ENCODE data around the gene CXorf58.
"Not testable (repeated sequence)": the region's sequence is repeated elsewhere in the genome, so short reads cannot be mapped to it uniquely, and the experiment has no call there.

CXorf58 gene, protein sequence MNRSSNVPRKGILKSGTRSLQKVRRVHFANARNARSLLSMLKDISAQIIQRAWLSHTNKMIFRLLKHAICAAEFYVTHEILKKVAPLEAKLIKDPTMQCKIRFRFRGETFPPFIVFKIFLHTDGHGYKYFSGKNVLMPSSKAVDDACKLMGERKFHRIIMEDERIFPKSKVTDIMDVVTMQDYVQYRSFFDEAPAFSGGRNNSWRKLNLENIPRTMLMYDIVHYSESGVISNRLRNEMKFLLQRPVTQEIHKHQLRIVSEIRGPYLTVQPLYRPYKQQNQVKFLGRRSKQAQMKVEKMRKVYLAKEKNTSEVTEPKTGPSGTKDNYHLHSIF

DNA sequence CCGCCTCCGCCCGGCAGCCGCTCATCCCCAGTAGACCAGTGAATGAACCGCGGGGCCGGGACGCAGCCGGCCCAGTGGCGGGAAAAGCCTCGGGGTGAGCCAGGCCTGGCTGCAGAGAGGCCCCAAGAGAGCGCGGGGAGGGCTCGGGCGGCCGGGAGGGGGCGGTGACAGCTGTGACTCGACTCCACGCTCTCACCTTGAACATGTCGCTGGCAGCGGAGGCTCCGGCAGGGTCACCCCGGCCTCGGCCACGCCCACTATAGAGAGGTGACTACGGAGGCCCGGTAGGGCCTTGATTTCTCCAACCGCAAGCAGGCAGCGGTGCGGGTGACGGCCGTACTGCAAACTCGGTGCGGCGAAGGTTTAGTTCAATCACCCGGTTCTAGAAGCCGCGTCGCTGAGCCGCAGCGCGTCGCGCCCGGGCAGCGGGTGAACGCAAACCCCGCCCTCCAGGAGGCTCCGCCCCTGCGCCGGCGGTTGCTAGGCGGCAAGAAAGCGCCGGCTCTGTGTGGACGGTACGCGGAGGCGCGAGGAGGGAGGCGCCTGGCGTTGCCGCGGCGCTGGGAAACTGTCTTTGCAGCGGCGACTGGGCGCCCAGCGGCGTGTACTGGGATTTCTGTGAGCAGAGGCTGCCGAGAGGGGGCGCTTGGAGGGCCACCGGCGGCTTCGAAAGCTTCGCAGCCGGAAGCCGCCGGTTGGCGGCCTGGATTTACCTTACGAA, at the start of gene CXorf58, which contains the start of gene APOO:
Gene CXorf58, plus strand, starts transcription at position 509 of the 721 bp plus-strand sequence. CDS start 2,297 bp downstream, outside the sequence.
Gene APOO, minus strand, starts transcription at position 441 of the 721 bp plus-strand sequence. Its CDS starts 236 bp downstream, at position 205.
- DNase-seq (ENCODE audit: low read depth, low spot score) = peak; percentile 70

DNA sequence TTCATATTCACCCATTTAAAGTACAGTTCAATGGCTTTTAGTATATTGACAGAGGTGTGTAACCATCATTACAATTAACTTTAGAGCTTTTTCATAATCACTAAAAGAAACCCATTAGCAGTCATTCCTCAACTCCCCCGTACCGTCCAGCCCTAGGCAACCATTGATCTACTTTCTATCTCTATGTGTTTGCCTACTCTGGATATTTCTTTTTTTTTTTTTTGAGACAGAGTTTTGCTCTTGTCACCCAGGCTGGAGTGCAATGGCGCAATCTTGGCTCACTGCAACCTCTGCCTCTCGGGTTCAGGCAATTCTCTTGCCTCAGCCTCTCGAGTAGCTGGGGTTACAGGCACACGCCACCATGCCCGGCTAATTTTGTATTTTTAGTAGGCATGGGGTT, 48.6 kb upstream of the CXorf58 start:
- not testable (repeated sequence) for DNase-seq (ENCODE audit: low read depth, low spot score)

DNA sequence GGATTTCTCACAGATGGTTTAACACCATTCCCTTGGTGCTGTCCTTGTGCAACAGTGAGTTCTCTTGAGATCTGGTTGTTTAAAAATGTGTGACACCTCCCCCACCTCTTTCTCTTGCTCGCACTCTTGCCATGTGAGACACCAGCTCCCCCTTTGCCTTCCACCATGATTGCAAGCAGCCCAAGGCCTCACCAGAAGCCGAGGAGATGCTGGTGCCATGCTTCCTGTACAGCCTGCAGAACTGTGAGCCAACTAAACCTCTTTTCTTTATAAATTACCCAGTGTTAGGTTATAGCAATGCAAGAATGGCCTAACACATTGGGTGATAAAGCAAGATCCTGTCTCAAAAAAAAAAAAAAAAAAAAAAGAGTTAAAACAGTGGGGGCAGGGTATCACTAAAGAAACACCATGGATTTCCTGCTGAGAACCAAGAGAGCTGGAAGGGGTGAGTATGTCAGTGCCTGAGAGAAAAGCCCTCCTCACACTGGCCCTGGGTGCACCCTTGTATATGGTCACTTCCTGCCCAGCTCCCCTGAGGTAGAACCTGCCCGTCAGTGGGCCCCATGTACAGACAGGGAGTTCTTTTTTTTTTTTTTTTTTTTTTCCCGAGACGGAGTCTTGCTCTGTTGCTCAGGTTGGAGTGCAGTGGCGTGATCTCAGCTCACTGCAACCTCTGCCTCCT, 46.5 kb upstream of the CXorf58 start:
- no peak for DNase-seq (ENCODE audit: low read depth, low spot score)

DNA sequence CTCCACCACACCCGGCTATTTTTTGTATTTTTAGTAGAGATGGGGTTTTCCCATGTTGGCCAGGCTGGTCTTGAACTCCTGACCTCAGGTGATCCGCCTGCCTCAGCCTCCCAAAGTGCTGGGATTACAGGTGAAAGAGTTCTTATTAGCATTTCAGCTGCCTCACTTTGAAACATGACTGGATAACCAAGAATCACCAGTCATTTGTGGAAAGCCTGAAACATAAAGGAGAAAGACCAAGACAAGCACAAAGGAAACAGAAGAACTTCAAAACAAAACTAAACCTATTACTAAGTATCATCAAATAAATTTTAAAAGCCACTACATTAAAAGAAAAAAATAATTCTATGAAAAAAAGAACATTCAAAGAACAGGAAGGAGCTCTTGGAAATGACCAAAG, 45.9 kb upstream of the CXorf58 start:
- not testable (repeated sequence) for DNase-seq (ENCODE audit: low read depth, low spot score)

DNA sequence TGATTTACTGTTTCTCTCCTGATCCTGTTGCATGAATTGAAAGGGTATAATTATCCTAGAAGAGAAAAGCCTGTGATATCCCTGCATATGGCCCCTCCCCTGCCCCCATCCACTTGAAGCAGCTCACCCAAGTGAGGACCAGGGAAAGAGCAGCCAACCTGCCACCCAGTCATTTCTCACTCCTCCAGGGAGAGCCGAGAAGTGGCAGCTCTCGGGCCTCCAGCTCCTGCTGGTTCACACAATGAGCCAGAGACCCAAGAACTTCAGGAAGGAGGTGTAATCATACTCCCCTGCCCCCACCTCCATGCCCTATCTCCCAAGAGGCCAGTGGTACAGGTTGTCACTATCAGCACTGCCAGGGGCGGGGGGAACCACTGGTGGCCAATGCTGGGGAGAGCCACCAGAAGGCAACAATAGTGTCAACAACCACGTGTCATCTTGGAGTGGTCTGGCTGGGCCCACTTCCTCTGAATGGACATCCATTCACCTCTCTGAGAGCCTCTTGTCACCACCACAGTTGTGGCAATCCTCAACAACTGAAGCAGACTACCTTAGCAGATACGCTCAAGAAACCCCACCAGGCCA, 43.0 kb upstream of the CXorf58 start:
- no peak for DNase-seq (ENCODE audit: low read depth, low spot score)

DNA sequence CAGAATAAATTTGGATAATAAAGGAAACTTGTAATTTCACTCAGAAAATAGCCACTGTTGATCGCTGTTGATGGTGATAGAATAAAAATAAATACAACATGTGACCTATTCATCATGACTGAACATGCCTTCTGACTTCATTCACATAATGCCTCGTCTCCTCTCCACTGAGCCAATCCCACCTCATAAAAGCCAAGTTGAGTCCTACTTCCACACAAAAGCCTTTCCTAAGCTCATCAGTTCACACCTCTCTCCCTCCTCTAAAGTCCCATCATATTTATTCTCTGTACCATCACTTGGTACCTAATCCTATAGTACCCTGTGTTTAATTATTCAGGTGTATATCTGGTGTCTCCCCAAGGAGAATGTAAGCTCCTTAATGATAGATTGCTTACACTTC, 37.8 kb upstream of the CXorf58 start:
- DNase-seq (ENCODE audit: low read depth, low spot score) = no peak

DNA sequence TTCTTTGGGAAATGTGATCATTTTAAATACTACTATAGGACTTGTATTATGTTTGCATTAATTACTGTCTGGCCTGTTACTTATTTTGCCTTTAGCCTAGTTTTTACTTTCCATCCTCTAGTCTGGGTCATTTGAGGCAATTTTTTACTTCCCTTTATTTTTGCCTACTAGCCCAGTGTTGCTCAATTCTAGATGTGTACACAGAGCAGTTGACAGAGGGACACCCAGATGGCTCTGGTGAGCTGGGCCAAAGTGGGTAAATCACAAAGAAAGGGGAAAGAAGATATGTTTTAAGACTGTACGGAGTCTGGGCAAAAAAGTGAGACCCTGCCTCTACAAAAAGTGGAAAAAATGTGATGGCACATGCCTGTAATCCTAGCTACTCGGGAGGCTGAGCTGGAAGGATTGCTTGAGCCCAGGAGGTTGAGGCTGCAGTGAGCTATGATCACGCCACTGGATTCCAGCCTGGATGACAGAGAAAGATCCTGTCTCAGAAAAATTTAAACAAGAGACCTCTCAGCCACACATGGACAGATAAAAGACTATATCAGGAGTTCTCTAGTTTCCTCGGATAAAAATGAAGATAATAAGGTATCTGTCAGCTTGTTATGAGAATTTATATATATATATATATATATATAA, 35.8 kb upstream of the CXorf58 start:
- DNase-seq (ENCODE audit: low read depth, low spot score) = no peak

DNA sequence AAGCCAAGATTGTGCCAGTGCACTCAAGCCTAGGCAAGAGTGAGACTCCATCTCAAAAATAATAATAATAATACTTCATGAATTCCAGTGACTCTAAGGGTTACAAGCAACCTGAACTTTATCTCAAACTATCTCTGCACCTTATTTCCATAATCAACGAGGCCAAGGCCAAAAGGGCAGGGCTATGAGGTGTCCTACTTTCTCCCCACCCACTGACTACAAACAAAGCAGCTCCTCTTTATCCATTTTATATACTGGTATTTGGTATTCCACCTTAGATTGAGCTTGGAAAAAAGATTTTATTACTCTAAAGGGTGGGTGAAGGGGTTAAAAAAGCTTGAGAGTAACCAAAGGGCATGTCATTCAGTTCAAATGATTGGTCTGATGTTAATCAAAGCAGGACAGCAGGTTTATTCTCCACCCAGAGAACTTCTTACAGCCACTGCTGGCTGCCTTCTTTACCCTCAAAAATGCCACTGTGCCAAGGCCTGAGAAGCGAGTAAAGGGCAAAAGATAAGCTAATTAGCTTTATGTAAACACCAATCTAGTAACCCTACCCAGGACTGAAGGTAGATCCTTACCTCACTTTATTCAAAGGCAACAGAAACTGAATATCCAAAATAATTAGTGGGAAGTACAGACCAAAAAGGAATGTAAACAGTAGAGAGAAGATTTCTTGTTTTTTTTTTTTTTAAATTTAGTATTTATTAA, 28.3 kb upstream of the CXorf58 start:
- no peak for DNase-seq (ENCODE audit: low read depth, low spot score)

DNA sequence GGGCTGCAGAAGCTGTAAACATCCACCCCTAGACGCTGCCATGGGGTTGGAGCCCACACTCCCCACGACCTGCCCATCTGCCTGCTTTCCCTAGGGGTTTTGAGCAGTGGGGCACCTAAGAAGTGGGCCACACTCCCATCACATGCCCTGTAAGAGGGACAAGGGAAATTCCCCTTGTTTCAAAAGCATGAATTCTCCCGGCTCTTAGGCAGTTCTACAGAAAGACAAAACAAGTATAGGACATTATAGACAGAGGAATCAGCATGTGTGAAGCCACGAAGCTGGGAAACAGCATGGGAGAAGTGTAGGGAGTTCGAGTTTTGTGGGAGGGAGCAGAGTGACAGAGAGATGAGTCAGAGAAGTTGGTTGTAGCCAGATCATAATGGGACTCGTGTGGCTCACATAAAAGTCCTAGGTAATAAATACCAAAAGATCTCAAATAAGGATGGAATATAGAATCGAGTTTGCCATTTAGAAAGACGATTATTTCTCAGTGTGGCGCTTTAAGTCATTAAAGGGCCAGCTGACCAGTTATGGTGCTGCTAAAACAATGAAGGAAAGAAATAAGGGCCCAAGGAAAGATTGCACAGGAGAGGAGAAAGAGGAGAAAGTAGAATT, 24.0 kb upstream of the CXorf58 start:
- no peak for DNase-seq (ENCODE audit: low read depth, low spot score)

DNA sequence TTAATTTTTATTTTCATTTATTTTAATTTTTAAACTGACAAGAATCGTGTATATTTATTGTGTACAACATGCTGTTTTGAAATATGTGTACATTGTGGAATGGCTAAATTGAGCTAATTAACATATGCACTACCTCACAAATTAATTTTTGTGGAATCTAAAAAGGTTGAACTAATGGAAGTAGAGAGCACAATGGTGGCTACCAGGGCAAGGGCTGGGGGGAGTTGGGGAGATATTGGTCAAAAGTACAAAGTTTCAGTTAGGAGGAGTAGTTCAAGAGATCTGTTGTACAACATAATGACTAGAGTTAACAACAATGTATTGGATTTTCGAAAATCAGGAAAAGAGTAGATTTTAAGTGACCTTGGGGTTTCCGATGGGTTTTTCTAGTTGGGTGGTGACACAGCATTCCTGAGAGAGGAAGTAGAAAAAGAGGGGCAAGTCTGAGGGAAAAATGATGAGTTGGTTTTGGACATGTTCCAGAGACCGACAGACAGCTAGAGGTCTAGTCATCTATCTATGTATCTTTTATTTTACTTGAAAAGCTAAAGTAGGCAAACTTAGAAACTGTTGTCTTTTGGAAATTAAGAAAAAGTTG, 23.3 kb upstream of the CXorf58 start:
- no peak for DNase-seq (ENCODE audit: low read depth, low spot score)

DNA sequence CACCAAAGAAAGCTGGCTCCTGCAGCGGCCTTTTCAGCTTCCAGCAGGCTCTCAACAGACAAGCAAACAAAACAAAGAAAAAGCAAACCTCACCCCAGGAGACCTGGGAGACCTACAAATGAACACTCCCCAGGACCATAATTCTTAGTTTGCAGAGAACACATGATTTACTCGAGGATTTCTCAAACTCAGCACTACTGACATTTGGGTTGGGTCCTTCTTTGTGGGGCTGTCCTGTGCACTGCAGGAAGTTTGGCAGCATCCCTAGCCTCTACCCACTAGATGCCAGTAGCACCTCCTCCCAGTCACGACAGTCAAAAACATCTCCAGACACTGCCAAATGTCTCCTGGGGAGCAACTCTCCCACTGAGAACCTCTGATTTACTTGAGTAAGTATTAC, 22.0 kb upstream of the CXorf58 start:
- no peak for DNase-seq (ENCODE audit: low read depth, low spot score)

DNA sequence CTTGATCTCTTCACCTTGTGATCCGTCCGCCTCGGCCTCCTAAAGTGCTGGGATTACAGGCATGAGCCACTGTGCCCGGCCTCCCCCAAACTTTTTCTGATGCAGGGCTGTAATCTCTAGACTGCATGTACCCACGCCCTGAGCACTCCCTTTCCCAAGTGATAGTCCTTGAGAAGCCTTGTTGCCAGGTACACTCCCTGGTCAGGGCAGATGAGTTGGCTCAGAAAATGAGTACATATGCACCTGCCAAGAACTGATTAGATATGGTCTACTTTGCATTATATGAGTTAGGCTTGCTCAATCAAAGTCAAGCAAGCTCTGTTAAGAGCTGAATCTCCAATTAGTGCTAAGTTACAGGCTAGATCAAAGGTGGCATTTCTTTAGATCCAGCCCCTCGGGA, 20.4 kb upstream of the CXorf58 start:
- no peak for DNase-seq (ENCODE audit: low read depth, low spot score)

DNA sequence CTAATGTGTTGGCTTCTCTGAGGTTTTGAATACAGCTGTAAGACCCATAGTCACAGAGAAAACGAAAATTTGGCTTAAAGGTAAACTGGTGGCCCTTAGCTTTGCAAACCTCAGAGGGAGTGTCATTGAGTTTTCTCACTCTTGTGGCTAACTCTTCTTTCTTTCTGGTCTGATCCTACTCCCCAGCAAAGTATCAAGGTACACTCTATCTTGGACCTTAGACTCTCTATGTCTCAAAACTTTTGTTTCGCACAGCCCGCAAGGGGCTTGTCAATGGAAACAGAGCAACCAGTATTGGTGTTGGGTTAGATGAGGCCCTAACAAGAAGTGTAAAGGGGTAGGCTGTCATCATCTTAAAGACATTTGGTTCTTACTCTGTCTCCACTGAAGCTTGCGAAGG, 19.9 kb upstream of the CXorf58 start:
- no peak for DNase-seq (ENCODE audit: low read depth, low spot score)

DNA sequence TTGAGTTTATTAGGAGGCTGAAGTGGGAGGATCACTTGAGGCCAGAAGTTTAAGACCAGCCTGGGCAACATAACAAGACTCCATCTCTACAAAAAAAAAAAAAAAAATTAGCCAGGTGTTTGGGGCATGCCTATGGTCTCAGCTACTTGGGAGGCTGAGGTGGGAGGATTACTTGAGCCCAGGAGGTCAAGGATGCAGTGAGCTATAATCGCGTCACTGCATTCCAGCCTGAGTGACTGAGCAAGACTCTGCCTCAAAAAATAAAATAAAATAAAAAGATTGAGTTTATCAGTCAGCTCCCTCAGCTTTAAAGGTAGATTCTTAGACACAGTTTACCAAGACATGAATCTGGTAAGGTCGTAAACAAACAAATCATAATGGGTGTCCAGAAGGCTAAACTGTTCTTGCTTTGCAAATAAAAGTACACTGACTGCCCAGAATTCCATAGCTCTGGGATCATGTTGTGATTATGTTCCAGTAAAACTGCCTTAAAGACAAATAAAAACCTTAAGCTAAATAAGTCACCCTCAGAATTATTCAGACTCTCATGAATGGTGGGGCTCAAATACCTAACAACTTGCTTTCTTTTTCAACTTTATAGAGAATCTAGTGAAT, 18.8 kb upstream of the CXorf58 start:
- DNase-seq (ENCODE audit: low read depth, low spot score) = no peak

DNA sequence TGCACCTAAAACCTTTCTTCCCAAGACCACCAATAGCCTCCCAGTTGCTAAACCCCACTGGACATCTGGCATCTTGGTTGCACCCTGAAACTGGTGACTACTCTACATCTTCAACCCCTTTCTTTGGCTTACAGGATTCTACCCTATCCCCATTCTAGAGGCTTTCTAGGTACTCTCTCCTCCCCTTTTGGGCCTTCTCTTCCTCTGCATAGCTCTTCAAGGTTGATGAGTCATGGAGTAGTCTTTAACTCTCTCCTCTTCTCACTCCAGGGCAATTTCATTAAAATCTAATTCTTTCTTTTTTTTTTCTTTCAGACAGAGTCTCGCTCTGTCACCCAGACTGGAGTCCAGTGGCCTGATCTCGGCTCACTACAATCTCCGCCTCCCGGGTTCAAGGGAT, 16.9 kb upstream of the CXorf58 start:
- DNase-seq (ENCODE audit: low read depth, low spot score) = no peak

DNA sequence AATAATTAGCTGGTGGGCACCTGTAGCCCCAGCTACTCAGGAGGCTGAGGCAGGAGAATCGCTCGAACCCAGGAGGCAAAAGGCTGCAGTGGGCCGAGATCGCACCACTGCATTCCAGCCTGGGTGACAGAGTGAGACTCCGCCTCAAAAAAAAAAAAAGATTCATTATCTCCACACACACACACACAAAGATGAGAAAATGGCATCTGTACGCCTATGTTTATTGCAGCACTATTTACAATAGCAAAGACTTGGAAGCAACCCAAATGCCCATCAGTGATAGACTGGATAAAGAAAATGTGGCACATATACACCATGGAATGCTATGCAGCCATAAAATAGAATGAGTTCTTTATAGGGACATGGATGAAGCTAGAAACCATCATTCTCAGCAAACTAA, 12.8 kb upstream of the CXorf58 start:
- not testable (repeated sequence) for DNase-seq (ENCODE audit: low read depth, low spot score)

DNA sequence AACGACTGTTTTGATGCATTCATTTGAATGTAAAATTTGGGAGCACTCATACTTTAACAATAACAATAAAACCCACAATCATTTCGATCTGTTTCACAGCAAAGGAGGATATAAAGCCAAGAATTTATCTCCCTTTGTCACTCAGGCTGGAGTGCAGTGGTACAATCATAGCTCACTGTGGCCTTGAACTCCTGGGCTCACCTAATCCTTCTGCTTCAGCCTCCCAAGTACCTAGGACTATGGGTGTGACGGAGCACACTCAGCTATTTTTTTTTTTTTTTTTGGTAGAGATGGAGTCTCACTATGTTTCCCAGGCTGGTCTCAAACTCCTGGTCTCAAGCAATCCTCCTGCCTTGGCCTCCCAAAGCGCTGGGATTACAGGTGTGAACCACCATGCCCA, 11.3 kb upstream of the CXorf58 start:
- not testable (repeated sequence) for DNase-seq (ENCODE audit: low read depth, low spot score)

DNA sequence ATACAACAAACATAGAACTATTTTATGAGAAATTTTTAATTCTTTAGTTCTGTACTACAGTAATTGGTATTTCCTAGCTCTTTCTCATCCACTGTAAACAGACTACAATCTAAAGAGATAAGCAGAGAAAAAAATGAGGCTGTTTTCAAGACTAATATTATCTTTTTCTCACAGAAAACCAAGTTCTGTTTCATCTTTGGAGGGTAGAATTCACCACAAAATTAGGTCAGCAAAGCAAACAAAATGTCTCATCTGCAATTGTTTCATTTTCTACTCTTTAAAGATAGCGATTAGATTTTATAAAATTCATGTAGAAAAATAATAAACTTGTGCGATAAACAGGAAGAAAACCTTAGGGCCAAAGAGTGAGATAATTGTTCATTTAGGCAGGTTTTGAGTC, 10.8 kb upstream of the CXorf58 start:
- no peak for DNase-seq (ENCODE audit: low read depth, low spot score)

DNA sequence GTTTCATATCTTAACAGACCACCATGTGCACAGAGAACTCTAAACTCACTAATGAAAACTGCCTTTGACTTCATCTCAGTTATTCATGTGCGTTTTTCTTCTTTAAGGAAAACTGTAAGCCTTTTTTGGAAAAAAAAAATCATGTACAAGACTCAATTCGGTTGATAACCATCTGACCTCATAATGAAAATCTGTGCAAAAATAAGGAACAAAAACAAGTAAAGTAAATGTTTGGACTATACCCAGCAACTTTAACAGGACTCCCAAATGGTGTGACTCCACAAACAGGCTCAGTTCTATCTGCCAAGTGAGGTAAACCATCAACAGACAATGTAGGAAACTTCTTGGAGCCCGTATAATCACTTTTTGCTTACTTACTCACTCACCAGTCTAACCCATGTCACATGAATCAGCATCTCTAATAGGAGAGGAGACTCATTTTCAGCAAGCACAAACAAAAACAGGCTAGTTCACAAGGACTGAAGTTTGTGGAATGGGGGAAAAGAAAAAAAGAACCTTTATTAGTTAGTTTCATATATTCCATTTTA, 9.3 kb upstream of the CXorf58 start:
- no peak for DNase-seq (ENCODE audit: low read depth, low spot score)
